HEK293 (cell line): Measurements from ENCODE around the gene GMEB2.

Experiments used
- ATF2 ChIP-seq: fragments of 450-650 bp; formaldehyde crosslinking; IDR thresholded peaks from 2 replicates; pipeline ENCODE4 v1.5.1; 2016; ENCODE audit warnings: missing biosample characterization, missing genetic modification characterization, low read depth
- EGR2 ChIP-seq: fragments of 450-650 bp; formaldehyde crosslinking; IDR thresholded peaks from 2 replicates; pipeline ENCODE4 v1.5.1; 2016; ENCODE audit warnings: low read depth, missing biosample characterization, missing genetic modification characterization
- GLI2 ChIP-seq: fragments of 450-650 bp; formaldehyde crosslinking; IDR thresholded peaks from 2 replicates; pipeline ENCODE4; 2017; ENCODE audit warnings: missing biosample characterization, missing genetic modification characterization, low read depth, borderline replicate concordance
- KLF10 ChIP-seq: fragments of 450-650 bp; IDR thresholded peaks from 2 replicates; pipeline ENCODE4 v1.5.1; 2018; ENCODE audit warnings: missing biosample characterization, mild to moderate bottlenecking, missing genetic modification characterization
- KLF17 ChIP-seq: fragments of 450-650 bp; formaldehyde crosslinking; IDR thresholded peaks from 2 replicates; pipeline ENCODE4 v1.5.1; 2016; ENCODE audit warnings: missing biosample characterization, missing genetic modification characterization
- MYNN ChIP-seq: fragments of 450-650 bp; formaldehyde crosslinking; IDR thresholded peaks from 2 replicates; pipeline ENCODE4 v1.5.1; 2016; ENCODE audit warnings: missing biosample characterization, missing genetic modification characterization, borderline replicate concordance
- PRDM10 ChIP-seq: fragments of 450-650 bp; formaldehyde crosslinking; IDR thresholded peaks from 2 replicates; pipeline ENCODE4 v1.5.1; 2016; ENCODE audit warnings: missing biosample characterization, missing genetic modification characterization
- SALL2 ChIP-seq: fragments of 450-650 bp; formaldehyde crosslinking; IDR thresholded peaks from 2 replicates; pipeline ENCODE4 v1.5.0; 2017; ENCODE audit warnings: missing biosample characterization, mild to moderate bottlenecking, missing genetic modification characterization, borderline replicate concordance
- SCRT1 ChIP-seq: fragments of 450-650 bp; formaldehyde crosslinking; IDR thresholded peaks from 2 replicates; pipeline ENCODE4 v1.5.1; 2016; ENCODE audit warnings: missing biosample characterization, missing genetic modification characterization, borderline replicate concordance
- TRIM28 ChIP-seq: IDR thresholded peaks from 2 replicates; pipeline ENCODE4 v1.6.1; 2011; ENCODE audit warnings: low read length, control low read depth, borderline replicate concordance
- YY1 ChIP-seq: fragments of 450-650 bp; formaldehyde crosslinking; IDR thresholded peaks from 2 replicates; pipeline ENCODE4 v1.5.1; 2018; ENCODE audit warnings: missing biosample characterization, missing genetic modification characterization
- ZBTB20 ChIP-seq: fragments of 450-650 bp; formaldehyde crosslinking; IDR thresholded peaks from 2 replicates; pipeline ENCODE4 v1.5.1; 2016; ENCODE audit warnings: missing biosample characterization, missing genetic modification characterization
- ZBTB44 ChIP-seq: fragments of 450-650 bp; IDR thresholded peaks from 2 replicates; pipeline ENCODE4 v1.5.1; 2018; ENCODE audit warnings: missing biosample characterization, mild to moderate bottlenecking, missing genetic modification characterization
- ZBTB48 ChIP-seq: fragments of 450-650 bp; formaldehyde crosslinking; IDR thresholded peaks from 2 replicates; pipeline ENCODE4 v1.5.1; 2016; ENCODE audit warnings: missing biosample characterization, missing genetic modification characterization
- ZNF140 ChIP-seq: fragments of 450-650 bp; formaldehyde crosslinking; IDR thresholded peaks from 2 replicates; pipeline ENCODE4 v1.5.1; 2016; ENCODE audit warnings: missing biosample characterization, missing genetic modification characterization
- ZNF157 ChIP-seq: fragments of 450-650 bp; formaldehyde crosslinking; IDR thresholded peaks from 2 replicates; pipeline ENCODE4 v1.5.1; 2016; ENCODE audit warnings: missing biosample characterization, missing genetic modification characterization
- ZNF202 ChIP-seq: fragments of 450-650 bp; formaldehyde crosslinking; IDR thresholded peaks from 2 replicates; pipeline ENCODE4 v1.5.1; 2016; ENCODE audit warnings: missing biosample characterization, missing genetic modification characterization, borderline replicate concordance
- ZNF211 ChIP-seq: fragments of 450-650 bp; formaldehyde crosslinking; IDR thresholded peaks from 2 replicates; pipeline ENCODE4 v1.5.1; 2016; ENCODE audit warnings: low read depth, missing biosample characterization, missing genetic modification characterization
- ZNF426 ChIP-seq: fragments of 450-650 bp; formaldehyde crosslinking; IDR thresholded peaks from 2 replicates; pipeline ENCODE4 v1.5.1; 2017; ENCODE audit warnings: missing biosample characterization, missing genetic modification characterization, mild to moderate bottlenecking, inconsistent platforms, moderate library complexity
- ZNF433 ChIP-seq: fragments of 450-650 bp; formaldehyde crosslinking; IDR thresholded peaks from 2 replicates; pipeline ENCODE4 v1.5.1; 2016; ENCODE audit warnings: missing biosample characterization, missing genetic modification characterization, low read depth
- ZNF473 ChIP-seq: fragments of 450-650 bp; formaldehyde crosslinking; IDR thresholded peaks from 2 replicates; pipeline ENCODE4 v1.5.1; 2017; ENCODE audit warnings: missing biosample characterization, missing genetic modification characterization
- ZNF514 ChIP-seq: fragments of 450-650 bp; formaldehyde crosslinking; IDR thresholded peaks from 2 replicates; pipeline ENCODE4 v1.5.1; 2016; ENCODE audit warnings: missing biosample characterization, missing genetic modification characterization
- ZNF521 ChIP-seq: fragments of 450-650 bp; formaldehyde crosslinking; IDR thresholded peaks from 2 replicates; pipeline ENCODE4 v1.5.1; 2017; ENCODE audit warnings: missing biosample characterization, mild to moderate bottlenecking, missing genetic modification characterization
- ZNF621 ChIP-seq: fragments of 450-650 bp; formaldehyde crosslinking; IDR thresholded peaks from 2 replicates; pipeline ENCODE4 v1.5.1; 2017; ENCODE audit warnings: missing biosample characterization, missing genetic modification characterization
- ZNF654 ChIP-seq: fragments of 450-650 bp; formaldehyde crosslinking; IDR thresholded peaks from 2 replicates; pipeline ENCODE4 v1.5.1; 2016; ENCODE audit warnings: low read depth, missing biosample characterization, missing genetic modification characterization
- ZNF777 ChIP-seq: fragments of 450-650 bp; formaldehyde crosslinking; IDR thresholded peaks from 2 replicates; pipeline ENCODE4 v1.5.1; 2017; ENCODE audit warnings: missing biosample characterization, missing genetic modification characterization, borderline replicate concordance
- ZSCAN23 ChIP-seq: fragments of 450-650 bp; formaldehyde crosslinking; IDR thresholded peaks from 2 replicates; pipeline ENCODE4 v1.5.1; 2016; ENCODE audit warnings: missing biosample characterization, missing genetic modification characterization
- ZSCAN30 ChIP-seq: fragments of 450-650 bp; IDR thresholded peaks from 2 replicates; pipeline ENCODE4 v1.5.1; 2018; ENCODE audit warnings: missing biosample characterization, mild to moderate bottlenecking, missing genetic modification characterization, moderate library complexity
- TF ChIP-seq, protein P1 (sequence below): fragments of 450-650 bp; formaldehyde crosslinking; IDR thresholded peaks from 2 replicates; pipeline ENCODE4 v1.5.1; 2016; ENCODE audit warnings: missing biosample characterization, missing genetic modification characterization

GMEB2 gene

DNA sequence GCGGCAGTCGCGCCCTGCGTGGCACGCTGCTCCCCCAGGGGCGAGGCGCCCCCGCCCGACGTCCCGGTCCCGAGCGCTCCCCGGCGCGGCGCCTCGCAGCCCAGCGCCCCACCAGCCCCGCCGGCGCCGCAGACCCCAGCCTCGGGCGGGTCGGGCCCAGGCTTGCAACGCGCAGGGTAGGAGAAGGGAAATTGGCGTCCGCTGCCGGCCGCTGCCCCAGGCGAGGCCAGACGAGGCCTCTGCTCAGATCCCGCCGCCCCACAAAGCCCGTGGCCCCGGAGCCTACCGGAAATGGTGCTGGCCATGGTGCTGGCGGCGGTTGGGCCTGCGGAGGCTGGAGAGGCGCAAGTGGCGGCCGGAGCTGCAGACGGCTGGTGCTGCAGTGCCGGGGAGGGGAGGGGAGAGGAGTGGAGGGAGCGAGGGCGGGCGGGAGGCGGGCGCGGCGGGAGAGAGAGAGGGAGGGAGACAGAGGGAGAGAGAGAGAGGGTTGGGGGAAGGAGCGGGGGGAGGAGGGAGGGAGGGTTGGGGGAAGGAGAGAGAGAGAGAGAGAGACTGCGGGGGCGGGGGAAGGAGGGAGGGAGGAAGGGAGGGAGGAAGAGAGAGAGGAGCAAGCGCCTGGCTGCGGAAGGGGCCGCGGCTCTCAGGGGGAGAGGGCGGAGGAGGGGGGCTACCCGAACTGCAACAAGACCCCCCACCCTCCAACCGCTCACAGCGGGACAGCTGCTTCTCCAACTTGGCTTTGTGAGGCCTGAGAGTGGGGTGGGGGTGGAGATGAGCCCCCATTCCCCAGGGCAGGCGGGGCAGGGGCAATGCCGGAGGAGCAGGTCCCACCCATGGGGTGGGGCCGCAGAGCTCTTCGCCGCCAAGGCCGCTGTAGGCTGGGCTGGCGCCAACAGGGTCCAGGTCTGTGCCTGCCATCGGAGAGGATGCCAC is 26.4 kb upstream of the GMEB2 start, which contains the start of gene STMN3 (continued):
- peak; percentile 78 for TF ChIP-seq ZBTB44
- TF ChIP-seq ZNF621 = no peak
- no peak for TF ChIP-seq ZNF433 (tag by site-specific recombination)
- peak; percentile 92 for TF ChIP-seq KLF17 (tag by site-specific recombination)
- TF ChIP-seq TRIM28 = no peak
- TF ChIP-seq ZBTB20 (tag by site-specific recombination) = peak; percentile 54; the same call in 1 of the 2 replicates
- no peak for TF ChIP-seq ZNF211
- no peak for TF ChIP-seq ZNF777 (tag by site-specific recombination)
- no peak for TF ChIP-seq SALL2
- no peak for TF ChIP-seq GLI2 (tag by site-specific recombination)
- TF ChIP-seq ZNF514 (tag by site-specific recombination) = no peak
- TF ChIP-seq SCRT1 (tag by site-specific recombination) = no peak
- TF ChIP-seq EGR2 (tag by site-specific recombination) = peak; percentile 55
- no peak for TF ChIP-seq ZNF202 (tag by site-specific recombination)
- TF ChIP-seq YY1 (tag by site-specific recombination) = no peak; the same call in 1 of the 2 replicates
- no peak for TF ChIP-seq KLF10 (tag by site-specific recombination)
- peak; percentile 78 for TF ChIP-seq PRDM10
- TF ChIP-seq ZNF473 (tag by site-specific recombination) = no peak
- TF ChIP-seq, protein P1, sequence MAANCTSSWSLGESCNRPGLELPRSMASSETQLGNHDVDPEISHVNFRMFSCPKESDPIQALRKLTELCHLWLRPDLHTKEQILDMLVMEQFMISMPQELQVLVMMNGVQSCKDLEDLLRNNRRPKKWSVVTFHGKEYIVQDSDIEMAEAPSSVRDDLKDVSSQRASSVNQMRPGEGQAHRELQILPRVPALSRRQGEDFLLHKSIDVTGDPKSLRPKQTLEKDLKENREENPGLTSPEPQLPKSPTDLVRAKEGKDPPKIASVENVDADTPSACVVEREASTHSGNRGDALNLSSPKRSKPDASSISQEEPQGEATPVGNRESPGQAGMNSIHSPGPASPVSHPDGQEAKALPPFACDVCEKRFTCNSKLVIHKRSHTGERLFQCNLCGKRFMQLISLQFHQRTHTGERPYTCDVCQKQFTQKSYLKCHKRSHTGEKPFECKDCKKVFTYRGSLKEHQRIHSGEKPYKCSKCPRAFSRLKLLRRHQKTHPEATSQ (tag by site-specific recombination) = 0 out of 2 replicates have a peak, but pooled peaks have one; percentile 18
- TF ChIP-seq ZSCAN30 (tag by site-specific recombination) = peak; percentile 79
- TF ChIP-seq ZNF654 = no peak
- no peak for TF ChIP-seq ATF2 (tag by site-specific recombination)
- no peak for TF ChIP-seq ZNF521 (tag by site-specific recombination)
- no peak for TF ChIP-seq ZNF140 (tag by site-specific recombination)
- no peak for TF ChIP-seq ZNF426 (tag by site-specific recombination)
- 0 out of 2 replicates have a peak, but pooled peaks have one; percentile 54 for TF ChIP-seq ZBTB48 (tag by site-specific recombination)
- no peak for TF ChIP-seq ZSCAN23 (tag by site-specific recombination)
- TF ChIP-seq MYNN (tag by site-specific recombination) = no peak
- no peak for TF ChIP-seq ZNF157 (tag by site-specific recombination)
